Measurements from ENCODE around the gene CKAP4. TPM values are rescaled to one million over a fixed set of nuclear protein-coding genes. Genes with fewer than 3 reads are reported as not detected.
A peak's percentile ranks its signal among the peaks of the same experiment; 100 is the strongest.

Gene CKAP4
- total and polyA plus RNA-seq, 7 experiments from 2014 or later, result 4.3 to 27.2 (median 12.8) TPM

- no peaks in the 10 kb centered on the region for H3K4me1 Mint-ChIP-seq
- H3K9me3 ChIP-seq (ENCODE audit: control insufficient read depth in 2 of 3, low read length in 3 of 3), result no peaks in the 10 kb centered on the region
- DNase-seq, result no peak
- H3K27ac ChIP-seq (ENCODE audit: low read depth, low read length), result no peak overlapping the region
- ChIA-PET POLR2A (no interaction called here), CTCF (no interaction called here)
- H3K9me3 Mint-ChIP-seq, result peaks cover 0 to 2% (median 0%) of the 10 kb centered on the region in 11 donors
- no peaks in the 10 kb centered on the region for H3K27me3 ChIP-seq (ENCODE audit: control insufficient read depth in 2 of 2, insufficient read depth in 2 of 2, low read length in 2 of 2)
- no peak for ATAC-seq
- intact Hi-C loops (cut with micrococcal nuclease), result no loop called here
- no peak overlapping the region for H3K27ac Mint-ChIP-seq
- H3K36me3 ChIP-seq (ENCODE audit: control insufficient read depth in 2 of 3, insufficient read depth in 3 of 3, low read length in 3 of 3), result no peaks in the 10 kb centered on the region
- no peak overlapping the region for H3K4me3 ChIP-seq (ENCODE audit: low read length)
- H3K4me3 Mint-ChIP-seq, result no peak overlapping the region
- no peaks in the 10 kb centered on the region for H3K36me3 Mint-ChIP-seq
- peaks cover 5 to 20% (median 20%) of the 10 kb centered on the region in 5 donors for H3K27me3 Mint-ChIP-seq
- H3K4me1 ChIP-seq (ENCODE audit: control insufficient read depth in 2 of 2, insufficient read depth in 2 of 2, low read length in 2 of 2), result no peaks in the 10 kb centered on the region
Measured at GRCh38 chr12:106193394-106194215, 54.2 kb downstream of the CKAP4 start.

DNA sequence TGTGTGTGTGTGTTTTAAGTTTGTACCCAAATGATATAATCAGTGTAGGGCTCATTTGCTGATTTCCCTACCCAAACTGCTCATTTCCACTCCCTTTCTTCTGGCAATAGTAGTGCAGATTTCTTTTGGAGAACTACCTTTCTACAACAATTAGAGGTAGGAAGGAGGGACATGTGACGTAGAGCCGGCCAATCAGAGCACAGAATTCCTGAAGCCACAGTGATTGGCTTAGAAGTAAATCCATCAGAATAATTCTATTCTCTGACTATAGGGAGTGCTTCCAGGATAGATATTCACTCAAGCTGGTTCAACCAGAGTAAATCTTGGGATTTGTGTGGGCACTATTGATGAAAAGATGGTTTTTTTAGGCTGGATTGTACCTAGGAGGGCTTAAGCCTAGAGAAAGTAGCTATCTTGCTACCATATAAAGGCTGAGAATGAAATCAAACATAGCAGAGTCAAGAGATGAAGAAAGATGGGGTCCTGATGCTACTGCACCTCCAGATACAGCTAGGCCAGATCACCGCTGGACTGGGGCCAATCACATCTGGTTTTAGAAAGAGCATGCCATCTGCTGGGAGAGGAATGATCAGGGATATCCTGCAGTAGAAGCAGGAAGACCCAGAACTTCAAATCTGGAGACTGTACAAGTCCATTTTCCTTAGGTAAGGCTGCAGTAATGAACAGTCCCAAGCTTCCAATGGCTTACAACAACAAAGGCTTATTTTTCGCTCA is 55.0 kb downstream of the CKAP4 start:
- POLR2A ChIA-PET, result no interaction called here
- Mint-ChIP-seq H3K4me1 (no peaks in the 10 kb centered on the region), H3K27me3 (peaks cover under 1 to 22% (median 16%) of the 10 kb centered on the region in 5 donors), H3K36me3 (no peaks in the 10 kb centered on the region), H3K4me3 (no peak overlapping the region), H3K9me3 (peaks cover 0 to 2% (median 0%) of the 10 kb centered on the region in 11 donors), H3K27ac (no peak overlapping the region)
- intact Hi-C loops (cut with micrococcal nuclease), result no loop called here
- no peak for ATAC-seq
- no peak for DNase-seq
- no peak overlapping the region for H3K27ac ChIP-seq (ENCODE audit: low read depth, low read length)
- no peaks in the 10 kb centered on the region for H3K36me3 ChIP-seq (ENCODE audit: control insufficient read depth in 2 of 3, insufficient read depth in 3 of 3, low read length in 3 of 3)
- no peaks in the 10 kb centered on the region for H3K4me1 ChIP-seq (ENCODE audit: control insufficient read depth in 2 of 2, insufficient read depth in 2 of 2, low read length in 2 of 2)
- H3K27me3 ChIP-seq (ENCODE audit: control insufficient read depth in 2 of 2, insufficient read depth in 2 of 2, low read length in 2 of 2), result no peaks in the 10 kb centered on the region
- H3K4me3 ChIP-seq (ENCODE audit: low read length), result no peak overlapping the region
- CTCF ChIA-PET, result no interaction called here
- no peaks in the 10 kb centered on the region for H3K9me3 ChIP-seq (ENCODE audit: control insufficient read depth in 2 of 3, low read length in 3 of 3)

- H3K4me3 ChIP-seq (ENCODE audit: low read length), result no peak overlapping the region
- no peak overlapping the region for H3K4me3 Mint-ChIP-seq
- intact Hi-C loops (cut with micrococcal nuclease), result no loop called here
- H3K9me3 ChIP-seq (ENCODE audit: control insufficient read depth in 2 of 3, low read length in 3 of 3), result no peaks in the 10 kb centered on the region
- peaks cover 15 to 26% (median 18%) of the 10 kb centered on the region in 5 donors for H3K27me3 Mint-ChIP-seq
- H3K36me3 ChIP-seq (ENCODE audit: control insufficient read depth in 2 of 3, insufficient read depth in 3 of 3, low read length in 3 of 3), result no peaks in the 10 kb centered on the region
- H3K27ac ChIP-seq (ENCODE audit: low read depth, low read length), result no peak overlapping the region
- no peaks in the 10 kb centered on the region for H3K9me3 Mint-ChIP-seq
- ChIA-PET CTCF (no interaction called here), POLR2A (no interaction called here)
- no peaks in the 10 kb centered on the region for H3K36me3 Mint-ChIP-seq
- H3K4me1 Mint-ChIP-seq, result no peaks in the 10 kb centered on the region
- H3K4me1 ChIP-seq (ENCODE audit: control insufficient read depth in 2 of 2, insufficient read depth in 2 of 2, low read length in 2 of 2), result no peaks in the 10 kb centered on the region
- ATAC-seq (no peak), DNase-seq (no peak)
- no peaks in the 10 kb centered on the region for H3K27me3 ChIP-seq (ENCODE audit: control insufficient read depth in 2 of 2, insufficient read depth in 2 of 2, low read length in 2 of 2)
- H3K27ac Mint-ChIP-seq, result no peak overlapping the region
Measured at GRCh38 chr12:106190581-106190980, 57.2 kb downstream of the CKAP4 start.

DNA sequence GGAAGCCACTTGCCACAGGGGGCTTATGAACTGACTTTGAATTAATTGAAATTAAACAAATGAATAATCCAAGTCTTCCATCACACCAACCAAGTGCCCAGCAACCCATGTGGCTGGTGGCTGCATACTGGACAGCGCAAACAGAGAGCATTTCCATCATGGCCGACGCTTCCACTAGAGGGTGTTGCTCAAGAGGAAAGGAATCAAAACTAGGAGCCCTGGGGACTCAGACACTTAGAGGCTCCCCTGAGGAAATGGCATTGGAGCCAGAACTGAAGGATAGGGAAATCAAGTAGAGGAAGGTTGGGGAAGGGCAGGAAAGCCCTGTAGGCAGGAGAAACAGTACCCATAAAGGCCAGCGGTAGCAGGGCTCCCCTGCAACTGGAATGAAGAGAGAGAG is 58.5 kb downstream of the CKAP4 start:
- POLR2A ChIA-PET, result no interaction called here
- no peaks in the 10 kb centered on the region for H3K36me3 ChIP-seq (ENCODE audit: control insufficient read depth in 2 of 3, insufficient read depth in 3 of 3, low read length in 3 of 3)
- H3K27me3 ChIP-seq (ENCODE audit: control insufficient read depth in 2 of 2, insufficient read depth in 2 of 2, low read length in 2 of 2), result no peaks in the 10 kb centered on the region
- H3K36me3 Mint-ChIP-seq, result no peaks in the 10 kb centered on the region
- H3K27me3 Mint-ChIP-seq, result peaks cover 15 to 26% (median 19%) of the 10 kb centered on the region in 5 donors
- no peaks in the 10 kb centered on the region for H3K4me1 ChIP-seq (ENCODE audit: control insufficient read depth in 2 of 2, insufficient read depth in 2 of 2, low read length in 2 of 2)
- no peak overlapping the region for H3K27ac ChIP-seq (ENCODE audit: low read depth, low read length)
- CTCF ChIA-PET, result no interaction called here
- H3K9me3 ChIP-seq (ENCODE audit: control insufficient read depth in 2 of 3, low read length in 3 of 3), result no peaks in the 10 kb centered on the region
- no peaks in the 10 kb centered on the region for H3K4me1 Mint-ChIP-seq
- intact Hi-C loops (cut with micrococcal nuclease), result no loop called here
- no peak for DNase-seq
- no peaks in the 10 kb centered on the region for H3K9me3 Mint-ChIP-seq
- H3K27ac Mint-ChIP-seq, result no peak overlapping the region
- H3K4me3 Mint-ChIP-seq, result no peak overlapping the region
- no peak for ATAC-seq
- no peak overlapping the region for H3K4me3 ChIP-seq (ENCODE audit: low read length)

DNA sequence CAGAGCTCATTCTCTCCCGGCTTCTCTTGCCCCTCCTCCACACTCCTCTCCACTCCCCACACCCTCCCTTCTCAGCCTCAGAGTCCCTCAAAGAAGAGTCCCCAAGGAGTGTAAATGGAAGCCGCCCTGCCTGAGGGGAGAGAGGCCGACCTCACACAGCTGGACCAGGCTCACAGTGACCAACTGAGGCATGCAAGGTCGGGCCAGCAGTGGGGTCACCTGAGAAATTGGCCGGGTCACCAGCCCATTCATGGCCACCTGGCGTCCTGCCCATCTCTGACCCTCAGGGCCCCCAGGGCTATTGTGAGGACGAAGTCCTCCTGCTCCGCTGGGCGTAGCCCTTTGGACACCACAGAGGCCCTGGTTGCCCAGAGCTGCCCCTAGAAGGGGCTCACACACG is 59.6 kb downstream of the CKAP4 start:
- ChIA-PET POLR2A (no interaction called here), CTCF (no interaction called here)
- H3K36me3 Mint-ChIP-seq, result no peaks in the 10 kb centered on the region
- Histone ChIP-seq H3K9me3 (ENCODE audit: control insufficient read depth in 2 of 3, low read length in 3 of 3) (no peaks in the 10 kb centered on the region), H3K36me3 (ENCODE audit: control insufficient read depth in 2 of 3, insufficient read depth in 3 of 3, low read length in 3 of 3) (no peaks in the 10 kb centered on the region), H3K27ac (ENCODE audit: low read depth, low read length) (no peak overlapping the region), H3K4me3 (ENCODE audit: low read length) (no peak overlapping the region), H3K27me3 (ENCODE audit: control insufficient read depth in 2 of 2, insufficient read depth in 2 of 2, low read length in 2 of 2) (no peaks in the 10 kb centered on the region), H3K4me1 (ENCODE audit: control insufficient read depth in 2 of 2, insufficient read depth in 2 of 2, low read length in 2 of 2) (no peaks in the 10 kb centered on the region)
- peaks cover 15 to 26% (median 19%) of the 10 kb centered on the region in 5 donors for H3K27me3 Mint-ChIP-seq
- no peak for ATAC-seq
- no peak for DNase-seq
- no peaks in the 10 kb centered on the region for H3K4me1 Mint-ChIP-seq
- peak overlapping the region in 1 of 9 donors; percentile 42 for H3K27ac Mint-ChIP-seq
- no peaks in the 10 kb centered on the region for H3K9me3 Mint-ChIP-seq
- intact Hi-C loops (cut with micrococcal nuclease), result no loop called here
- no peak overlapping the region for H3K4me3 Mint-ChIP-seq

Other genes starting within 250 kb of the CKAP4 start
- under 1 TPM in 3 of 5 experiments, not detected in 2; 0.02 to 0.51 (median 0.08) TPM for gene NUAK1, start 109.1 kb downstream of the CKAP4 start, total RNA-seq
- not detected for gene NUAK1, start 109.1 kb downstream of the CKAP4 start, polyA plus RNA-seq
- 100 to 1,000 TPM in 4 of 5 experiments, 10 to 100 TPM in 1; 26.9 to 258 (median 134) TPM for gene TCP11L2, start 54.7 kb upstream of the CKAP4 start, total RNA-seq
- 10 to 100 TPM; 43.2 to 46.3 TPM for gene TCP11L2, start 54.7 kb upstream of the CKAP4 start, polyA plus RNA-seq
- gene POLR3B, start 109.7 kb upstream of the CKAP4 start, total RNA-seq, result 1 to 10 TPM; 4.7 to 8.7 (median 6.8) TPM
- gene POLR3B, start 109.7 kb upstream of the CKAP4 start, polyA plus RNA-seq, result 1 to 10 TPM; 5.0 to 7.8 TPM